GM12865 (cell line): ENCODE data around the gene FAM131B.

Source experiments
- DNase-seq: peaks from one replicate; pipeline ENCODE4 v3.0.0; 2010; ENCODE audit warnings: low read depth
- H3K4me3 ChIP-seq: 2 replicates; pipeline ENCODE4 v1.5.1; 2011; ENCODE audit warnings: mild to moderate bottlenecking, low read depth, low read length, control low read depth
- CTCF ChIP-seq: IDR thresholded peaks from 2 replicates; pipeline ENCODE4 v1.5.1; 2011; ENCODE audit warnings: low read length, control low read depth, low read depth, inconsistent platforms; ENCODE audit not compliant: insufficient read depth; ENCODE audit errors: missing control alignments

The FAM131B gene

GRCh38 chr7:143361552-143362130 is 872 bp downstream of the FAM131B start:
- TF ChIP-seq CTCF = no peak
- H3K4me3 ChIP-seq = no peak overlapping the region
- no peak for DNase-seq

GRCh38 chr7:143360788-143361551 is 1.5 kb downstream of the FAM131B start:
- no peak for TF ChIP-seq CTCF
- no peak for DNase-seq
- no peak overlapping the region for H3K4me3 ChIP-seq

GRCh38 chr7:143359771-143360353 is 2.7 kb downstream of the FAM131B start:
- no peak for DNase-seq
- TF ChIP-seq CTCF = no peak
- no peak overlapping the region for H3K4me3 ChIP-seq

- DNase-seq = no peak
- no peak overlapping the region for H3K4me3 ChIP-seq
- no peak for TF ChIP-seq CTCF
Observed at GRCh38 chr7:143358626-143359025, 3.9 kb downstream of the FAM131B start.

- no peak for TF ChIP-seq CTCF
- no peak overlapping the region for H3K4me3 ChIP-seq
- no peak for DNase-seq
Observed at GRCh38 chr7:143356414-143357050, 6.0 kb downstream of the FAM131B start.

- no peak for DNase-seq
- no peak overlapping the region for H3K4me3 ChIP-seq
- no peak for TF ChIP-seq CTCF
Observed at GRCh38 chr7:143355450-143356385, 6.8 kb downstream of the FAM131B start.
